Head of caudate nucleus (tissue), 42 donors: ENCODE results near the gene GABARAPL1.
"Not testable (repeated sequence)": the region's sequence is repeated elsewhere in the genome, so short reads cannot be mapped to it uniquely, and the experiment has no call there.

Experiments used
- DNase-seq, 42 donors: peaks; one replicate each; pipeline versions ENCODE4 v3.0.0 to v3.0.0-alpha.2; 2020 to 2021; ENCODE audit warnings: mixed read lengths in 7 of 42
- intact Hi-C: fragments of 100-400 bp; cut with DNase I; formaldehyde crosslinking; loops from one replicate; pipeline ENCODE4 v1.15.0; 2022

The GABARAPL1 gene

GRCh38 chr12:10221846-10222245, 9.2 kb downstream of the GABARAPL1 start:
- no peak for DNase-seq
- intact Hi-C loops, result no loop called here

DNA sequence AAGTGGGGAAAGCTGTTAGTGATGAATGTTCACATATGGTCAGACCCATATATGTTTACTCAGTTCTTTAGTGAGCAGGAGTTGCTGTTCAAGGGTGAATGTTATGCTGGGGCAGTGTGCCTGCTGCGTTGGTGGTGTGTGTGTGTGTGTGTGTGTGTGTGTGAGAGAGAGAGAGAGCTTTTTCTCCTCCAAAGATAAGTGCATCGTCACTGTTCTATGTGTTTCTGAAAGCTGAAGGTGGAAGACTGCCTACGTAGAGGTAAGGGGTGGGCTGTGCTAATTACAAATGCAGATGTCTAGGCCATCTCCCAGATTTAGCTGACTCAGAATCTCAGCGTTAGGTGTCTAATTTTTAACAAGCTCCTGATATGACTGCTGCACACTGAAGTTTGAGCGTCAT, 10.5 kb downstream of the GABARAPL1 start:
- intact Hi-C loops, result no loop called here

DNA sequence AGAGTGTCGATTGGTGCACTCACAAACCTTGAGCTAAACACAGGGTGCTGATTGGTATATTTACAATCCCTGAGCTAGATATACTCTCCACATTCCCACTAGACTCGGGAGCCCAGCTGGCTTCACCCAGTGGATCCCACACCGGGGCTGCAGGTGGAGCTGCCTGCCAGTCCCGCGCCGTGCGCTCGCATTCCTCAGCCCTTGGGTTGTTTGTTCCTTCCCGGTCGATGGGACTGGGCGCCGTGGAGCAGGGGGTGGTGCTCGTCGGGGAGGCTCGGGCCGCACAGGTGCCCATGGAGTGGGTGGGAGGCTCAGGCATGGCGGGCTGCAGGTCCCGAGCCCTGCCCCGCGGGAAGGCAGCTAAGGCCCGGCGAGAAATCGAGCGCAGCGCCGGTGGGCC, 12.7 kb downstream of the GABARAPL1 start:
- DNase-seq, intact Hi-C loops: not testable (repeated sequence)

More for the DNA sequence above, 10.5 kb downstream of the GABARAPL1 start:
- DNase-seq, result peak in 30 of 42 donors; percentile 6 to 83 (median 42)

DNA sequence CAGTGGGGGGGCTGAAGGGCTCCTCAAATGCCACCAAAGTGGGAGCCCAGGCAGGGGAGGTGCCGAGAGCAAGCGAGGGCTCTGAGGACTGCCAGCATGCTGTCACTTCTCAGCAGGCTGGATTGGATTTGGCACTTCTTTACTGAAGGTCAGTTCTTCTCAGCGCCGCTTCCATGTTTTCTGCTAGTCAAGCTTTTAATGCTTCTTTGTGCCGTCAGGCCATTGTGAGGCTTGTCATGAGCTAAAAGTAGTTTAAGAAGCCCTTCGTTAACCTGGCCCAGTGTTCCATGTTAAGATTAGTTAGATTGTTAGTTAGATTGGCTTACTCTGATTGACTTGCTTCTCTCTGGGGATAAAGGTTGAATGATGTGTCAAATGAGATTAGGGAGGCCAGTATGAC, 13.4 kb downstream of the GABARAPL1 start:
- no peak for DNase-seq
- intact Hi-C loops, result no loop called here

DNA sequence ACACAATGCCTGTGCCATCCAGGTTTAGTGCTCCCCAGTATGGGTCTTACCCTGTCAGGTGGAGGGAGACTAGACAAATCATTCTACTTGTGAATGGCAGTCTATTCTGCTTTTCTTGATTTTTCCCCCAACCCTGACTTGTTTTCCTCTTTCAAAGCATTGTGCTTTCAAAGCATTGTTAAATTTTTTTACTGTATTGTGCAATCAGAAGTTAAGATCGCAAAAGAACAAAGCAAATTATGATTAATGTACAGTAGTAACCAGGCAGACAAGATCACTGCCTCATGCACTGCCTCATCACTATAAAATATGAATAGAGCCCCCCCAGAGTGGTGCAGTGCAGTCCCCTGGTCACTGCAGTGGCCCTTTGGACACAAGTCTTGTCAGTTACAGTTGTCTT, 14.1 kb downstream of the GABARAPL1 start:
- intact Hi-C loops, result no loop called here
- no peak for DNase-seq

DNA sequence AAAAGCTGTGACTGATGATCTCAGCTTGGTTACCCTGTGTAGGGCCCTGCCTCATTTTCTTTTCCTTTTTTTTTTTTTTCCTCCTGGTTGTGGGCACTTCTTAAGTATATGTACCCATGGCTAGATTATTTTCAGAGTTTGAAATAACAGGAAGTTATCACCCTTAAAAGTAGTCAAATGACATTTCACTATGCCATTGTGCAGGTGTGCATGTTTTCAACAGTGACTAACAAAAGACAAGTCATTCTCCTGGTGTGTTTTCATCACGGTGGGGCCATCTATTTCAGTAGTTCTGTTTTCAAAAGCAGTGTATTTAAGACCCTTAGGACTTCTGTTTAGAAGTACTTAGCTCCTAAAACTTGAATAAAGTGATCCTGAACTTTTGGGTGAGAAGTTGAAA, 15.0 kb downstream of the GABARAPL1 start:
- DNase-seq, result no peak
- intact Hi-C loops, result no loop called here

GRCh38 chr12:10234562-10234961, 21.9 kb downstream of the GABARAPL1 start:
- DNase-seq, result no peak
- intact Hi-C loops, result loop anchor here (10.0 kb wide), 2 partner anchors 330 to 520 kb away; no protein-coding TSS in a partner anchor

DNA sequence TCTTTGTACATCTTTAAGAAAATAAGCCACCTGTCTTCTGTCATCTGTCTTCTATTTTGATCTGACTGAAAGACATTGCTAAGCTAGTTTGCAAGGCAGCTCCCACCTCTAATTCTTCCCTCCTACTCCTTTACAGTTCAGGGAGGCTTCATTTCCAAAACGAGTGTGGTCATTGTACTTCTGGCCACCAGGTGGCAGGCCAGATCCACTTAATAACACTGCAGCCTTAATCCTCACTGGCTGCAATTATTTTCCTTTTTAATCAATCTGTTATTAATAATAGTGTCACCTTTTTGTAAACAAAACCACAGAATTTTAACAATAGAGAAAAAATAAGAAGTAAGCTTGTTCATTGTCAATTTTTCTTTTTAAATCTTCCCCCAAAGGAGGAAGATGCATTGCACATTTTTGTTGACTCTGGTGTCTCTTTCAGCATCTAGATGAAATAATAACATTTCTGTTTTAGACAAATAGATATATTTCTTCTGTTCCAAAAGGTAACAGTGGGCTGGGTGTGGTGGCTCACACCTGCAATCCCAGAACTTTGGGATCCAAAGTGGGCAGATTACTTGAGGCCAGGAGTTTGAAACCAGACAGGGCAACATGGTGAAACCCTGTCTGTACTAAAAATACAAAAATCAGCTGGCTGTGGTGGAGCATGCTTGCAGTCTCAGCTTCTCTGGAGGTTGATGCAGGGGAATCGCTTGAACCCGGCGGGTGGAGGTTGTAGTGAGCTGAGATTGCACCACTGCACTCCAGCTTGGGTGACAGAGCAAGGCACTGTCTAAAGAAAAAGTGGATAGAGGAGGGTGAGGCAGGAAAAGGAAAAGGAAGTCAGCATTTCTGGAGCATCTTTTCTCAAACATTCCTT, 23.3 kb downstream of the GABARAPL1 start:
- DNase-seq, result peak in 40 of 42 donors; percentile 22 to 85 (median 60)

GRCh38 chr12:10236720-10237119, 24.0 kb downstream of the GABARAPL1 start:
- intact Hi-C loops, result loop anchor here (10.0 kb wide), 2 partner anchors 328 to 518 kb away; no protein-coding TSS in a partner anchor
- no peak for DNase-seq

More for the DNA sequence above, 23.3 kb downstream of the GABARAPL1 start:
- intact Hi-C loops, result loop anchor here (10.0 kb wide), 2 partner anchors 329 to 519 kb away; no protein-coding TSS in a partner anchor

- no peak for DNase-seq
- intact Hi-C loops, result loop anchor here (10.0 kb wide), 2 partner anchors 326 to 516 kb away; no protein-coding TSS in a partner anchor
These were observed 25.8 kb downstream of the GABARAPL1 start for GRCh38 chr12:10238526-10238925.

DNA sequence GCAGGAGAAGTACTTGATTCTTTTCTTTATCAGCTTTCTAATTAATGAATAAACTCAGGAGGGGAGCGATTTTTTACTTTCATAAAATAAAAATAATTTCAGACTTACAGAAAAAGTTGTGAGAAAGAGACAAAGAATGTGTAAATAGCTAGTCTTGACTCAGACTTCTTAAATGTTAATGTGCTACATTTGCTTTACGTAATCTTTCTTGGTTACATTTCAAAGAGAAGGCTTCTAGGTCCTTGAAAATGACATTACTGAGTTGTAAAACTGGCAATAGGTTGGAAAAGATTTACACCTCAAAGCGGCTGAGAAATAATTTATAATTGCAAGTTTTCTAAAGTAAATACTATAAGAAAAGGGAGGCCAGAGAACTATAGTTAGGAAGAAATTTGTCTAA, 28.6 kb downstream of the GABARAPL1 start:
- intact Hi-C loops, result no loop called here
- no peak for DNase-seq

DNA sequence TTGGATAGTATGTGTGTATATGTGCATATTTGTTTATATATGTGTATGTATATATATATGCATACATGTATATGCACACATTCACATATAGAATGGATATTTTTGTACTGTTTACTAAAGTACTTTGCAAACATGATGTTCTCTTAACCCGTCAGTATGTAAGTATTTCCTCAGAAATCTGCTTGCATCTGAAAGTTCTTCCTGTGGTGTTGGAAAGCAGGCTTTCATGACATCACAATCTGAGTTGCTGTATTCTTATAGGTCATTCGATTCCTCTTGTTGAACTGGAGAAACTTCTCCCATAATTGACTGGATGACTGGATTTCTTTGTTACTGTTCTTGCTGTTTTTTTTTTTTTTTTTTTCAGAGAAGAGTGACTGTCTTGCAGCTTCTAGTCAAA, 29.1 kb downstream of the GABARAPL1 start:
- intact Hi-C loops, result no loop called here
- DNase-seq, result no peak

DNA sequence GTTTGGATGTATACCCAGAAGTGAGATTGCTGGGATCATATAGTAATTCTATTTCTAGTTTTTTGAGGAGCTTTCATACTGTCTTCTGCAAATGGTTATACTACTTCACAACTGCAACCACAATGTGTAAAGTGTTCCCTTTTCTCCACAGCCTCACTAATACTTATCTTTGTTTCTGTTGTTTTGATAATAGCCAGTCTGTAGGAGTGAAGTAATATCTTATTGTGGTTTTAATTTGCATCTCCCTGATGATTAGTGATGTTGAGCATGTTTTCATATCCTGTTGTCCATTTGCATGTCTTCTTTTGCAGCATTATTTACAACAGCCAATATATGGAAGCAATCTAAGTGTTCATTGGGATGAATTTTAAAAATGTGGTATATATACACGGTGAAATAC, 29.9 kb downstream of the GABARAPL1 start:
- intact Hi-C loops, result no loop called here

GRCh38 chr12:10243818-10244520, 31.3 kb downstream of the GABARAPL1 start:
- intact Hi-C loops, result no loop called here
- no peak for DNase-seq

More for the DNA sequence above, 29.9 kb downstream of the GABARAPL1 start:
- no peak for DNase-seq

DNA sequence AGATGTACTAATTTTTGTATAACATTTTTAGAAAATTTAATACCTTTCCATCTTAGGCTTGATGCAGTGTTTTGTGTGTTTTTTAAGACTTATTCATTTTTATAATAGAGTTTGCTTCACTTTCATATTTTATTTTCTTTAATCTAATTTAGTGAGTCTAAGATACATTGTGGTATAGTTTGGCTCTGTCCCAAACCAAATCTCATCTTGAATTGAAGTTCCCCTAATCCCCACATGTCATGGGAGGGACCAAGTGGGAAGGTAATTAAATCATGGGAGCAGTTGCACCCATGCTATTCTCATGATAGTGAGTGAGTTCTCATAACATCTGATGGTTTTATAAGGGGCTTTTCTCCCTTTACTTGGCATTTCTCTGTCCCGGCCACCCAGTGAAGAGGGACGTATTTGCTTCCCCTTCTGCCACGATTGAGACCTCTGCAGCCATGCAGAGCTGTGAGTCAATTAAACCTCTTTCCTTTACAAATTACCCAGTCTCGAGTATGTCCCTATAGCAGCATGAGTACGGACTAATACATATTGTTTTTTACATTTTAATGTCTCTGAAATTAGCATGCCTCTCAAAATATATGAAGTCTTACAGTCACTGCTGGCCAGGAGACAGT, 34.9 kb downstream of the GABARAPL1 start:
- intact Hi-C loops, result no loop called here
- no peak for DNase-seq

GRCh38 chr12:10249690-10250455, 37.2 kb downstream of the GABARAPL1 start:
- intact Hi-C loops, result no loop called here
- no peak for DNase-seq

GRCh38 chr12:10251669-10252068, 39.0 kb downstream of the GABARAPL1 start:
- DNase-seq, result no peak
- intact Hi-C loops, result no loop called here

- no peak for DNase-seq
These were observed 39.5 kb downstream of the GABARAPL1 start for GRCh38 chr12:10252201-10252600.

DNA sequence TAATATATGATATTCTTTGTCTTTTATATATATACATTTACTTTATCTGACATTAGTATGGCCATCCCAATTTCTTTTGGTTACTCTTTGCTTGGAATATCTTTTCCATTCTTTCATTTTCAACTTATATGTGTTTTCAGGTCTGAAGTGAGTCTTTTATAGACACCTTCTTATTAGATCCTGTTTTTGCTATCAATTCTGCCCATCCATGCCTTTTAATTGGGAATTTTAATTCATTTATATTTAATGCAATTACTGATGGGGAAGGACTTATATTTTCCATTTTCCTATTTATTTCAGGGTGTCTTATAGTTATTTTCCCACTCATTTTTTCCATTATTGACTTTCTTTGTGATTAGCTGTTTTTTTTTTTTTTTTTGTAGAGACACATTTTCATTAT, 43.4 kb downstream of the GABARAPL1 start:
- intact Hi-C loops, result no loop called here
- DNase-seq, result no peak

More at GRCh38 chr12:10252201-10252600, 39.5 kb downstream of the GABARAPL1 start:
- intact Hi-C loops, result no loop called here
